GM12801 (cell line): Measurements from ENCODE around the gene TSPAN14.

Experiments
- TF ChIP-seq, protein P1 (sequence below): IDR thresholded peaks from one replicate; pipeline ENCODE4 v1.5.1; 2011; ENCODE audit warnings: control low read depth; ENCODE audit not compliant: insufficient read length; ENCODE audit errors: extremely low read depth

The TSPAN14 gene

DNA sequence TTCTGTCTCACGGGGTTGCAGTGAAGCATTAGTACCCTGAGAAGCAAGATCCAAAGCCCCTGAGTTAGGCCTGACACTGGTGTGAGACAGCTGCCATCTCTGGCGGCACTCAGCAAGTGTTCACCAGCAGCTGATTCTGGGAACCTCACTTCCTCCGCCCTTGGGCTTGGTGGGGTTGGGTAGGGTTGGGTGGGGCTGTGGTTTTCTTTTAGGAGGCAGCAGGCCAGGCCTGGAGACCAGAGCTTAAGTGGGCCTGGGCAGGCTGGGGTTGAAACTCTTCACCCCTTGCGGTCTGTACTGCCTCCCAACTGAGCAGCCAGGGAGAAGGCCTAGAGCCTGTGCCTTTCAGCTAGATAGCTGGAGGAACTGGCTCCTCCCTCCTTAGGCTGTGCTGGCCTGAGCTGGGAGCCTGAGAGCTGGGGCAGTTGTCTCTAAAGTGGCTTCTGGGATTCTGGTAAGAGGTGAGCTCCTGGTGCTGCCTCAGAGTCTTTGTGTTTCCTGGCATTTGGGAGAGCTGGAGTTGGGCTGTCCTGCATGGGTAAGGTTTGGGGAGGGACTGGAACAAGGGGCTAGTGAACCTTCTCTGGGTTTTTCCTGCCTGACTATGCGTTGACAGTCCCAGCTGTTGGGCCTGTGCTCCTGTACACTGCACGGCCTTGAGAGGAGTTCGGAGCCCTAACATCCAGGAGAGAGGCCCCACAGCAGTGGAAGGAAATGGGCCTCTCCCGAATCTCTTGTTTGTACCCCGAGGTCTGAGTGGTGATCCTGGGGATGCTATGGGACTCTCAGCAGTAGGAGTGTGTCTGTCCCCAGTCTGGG, 5.1 kb downstream of the TSPAN14 start:
- TF ChIP-seq, protein P1, sequence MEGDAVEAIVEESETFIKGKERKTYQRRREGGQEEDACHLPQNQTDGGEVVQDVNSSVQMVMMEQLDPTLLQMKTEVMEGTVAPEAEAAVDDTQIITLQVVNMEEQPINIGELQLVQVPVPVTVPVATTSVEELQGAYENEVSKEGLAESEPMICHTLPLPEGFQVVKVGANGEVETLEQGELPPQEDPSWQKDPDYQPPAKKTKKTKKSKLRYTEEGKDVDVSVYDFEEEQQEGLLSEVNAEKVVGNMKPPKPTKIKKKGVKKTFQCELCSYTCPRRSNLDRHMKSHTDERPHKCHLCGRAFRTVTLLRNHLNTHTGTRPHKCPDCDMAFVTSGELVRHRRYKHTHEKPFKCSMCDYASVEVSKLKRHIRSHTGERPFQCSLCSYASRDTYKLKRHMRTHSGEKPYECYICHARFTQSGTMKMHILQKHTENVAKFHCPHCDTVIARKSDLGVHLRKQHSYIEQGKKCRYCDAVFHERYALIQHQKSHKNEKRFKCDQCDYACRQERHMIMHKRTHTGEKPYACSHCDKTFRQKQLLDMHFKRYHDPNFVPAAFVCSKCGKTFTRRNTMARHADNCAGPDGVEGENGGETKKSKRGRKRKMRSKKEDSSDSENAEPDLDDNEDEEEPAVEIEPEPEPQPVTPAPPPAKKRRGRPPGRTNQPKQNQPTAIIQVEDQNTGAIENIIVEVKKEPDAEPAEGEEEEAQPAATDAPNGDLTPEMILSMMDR: no peak

DNA sequence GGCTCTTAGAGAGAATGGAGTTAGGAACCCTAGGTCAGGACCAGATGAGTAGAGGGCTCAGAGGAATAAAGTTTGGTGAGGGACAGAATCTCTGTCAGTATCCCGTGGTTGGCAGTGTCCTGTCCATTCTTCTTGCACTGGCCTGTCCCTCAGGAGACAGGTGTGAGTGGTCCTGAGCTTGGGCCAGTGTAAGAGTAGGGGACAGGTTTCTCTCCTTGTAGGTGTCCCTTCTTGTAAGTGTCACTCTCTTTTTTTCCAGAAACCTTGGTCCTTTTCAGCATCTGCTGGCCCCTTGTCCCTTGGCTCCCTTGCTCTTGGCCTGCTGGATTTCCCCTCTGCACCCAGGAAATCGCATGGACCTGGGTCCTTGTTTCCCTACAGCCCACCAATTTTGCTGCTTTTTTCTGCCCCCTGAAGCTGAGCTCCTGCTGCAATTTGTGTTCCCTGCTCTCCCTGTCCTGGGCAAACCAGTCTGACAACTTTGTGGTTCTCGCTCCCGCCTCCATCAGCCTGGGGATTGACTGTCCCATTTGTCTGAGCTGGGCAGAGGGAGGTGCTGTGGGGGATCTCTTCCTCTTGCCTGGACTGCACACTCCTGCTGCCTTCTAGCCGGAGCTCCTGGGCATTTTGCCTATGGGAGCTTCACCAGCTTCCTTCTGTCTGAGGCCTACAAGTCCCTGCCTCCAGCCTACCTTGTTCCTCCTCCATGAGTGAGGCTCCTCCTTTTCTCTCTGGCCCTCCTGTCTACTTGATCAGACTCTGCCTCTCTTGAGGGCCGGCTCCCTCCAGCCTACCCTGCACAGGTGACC, 6.5 kb downstream of the TSPAN14 start:
- TF ChIP-seq, protein P1: no peak

- TF ChIP-seq, protein P1: no peak
These were observed 7.4 kb downstream of the TSPAN14 start for GRCh38 chr10:80461208-80462183.

GRCh38 chr10:80462299-80462980, 8.3 kb downstream of the TSPAN14 start:
- TF ChIP-seq, protein P1: no peak

GRCh38 chr10:80462981-80463741, 9.1 kb downstream of the TSPAN14 start:
- TF ChIP-seq, protein P1: no peak

GRCh38 chr10:80463868-80464267, 9.8 kb downstream of the TSPAN14 start:
- TF ChIP-seq, protein P1: no peak
